A673 (cell line): ENCODE data around the gene SSX7. TPM values are rescaled to one million over a fixed set of nuclear protein-coding genes. Genes with fewer than 3 reads are reported as not detected.

Experiments
- BruUV-seq: library from RNA; stranded (reverse); fragments of 400-500 nt; replicated peaks from 2 replicates; lab custom pipeline; 2021; lab: Mats Ljungman, UMichigan
- CTCF ChIA-PET: fragments of 300-600 bp; sonication (Branson Sonifier 250); formaldehyde crosslinking; loops from one replicate; lab custom pipeline; 2022; ENCODE audit warnings: antibody characterized with exemption; lab: Charles Lee
- POLR2A ChIA-PET: fragments of 300-600 bp; sonication (Branson Sonifier 250); formaldehyde crosslinking; loops from one replicate; lab custom pipeline; 2022; ENCODE audit warnings: antibody characterized with exemption; ENCODE audit not compliant: low non-redundant PET; lab: Charles Lee
- DNase-seq: peaks from one replicate; pipeline ENCODE4 v3.0.0-alpha.2; 2015; ENCODE audit warnings: low spot score
- H3K27ac ChIP-seq: fragments of 200-600 bp; sonication (generic); 2 replicates; pipeline ENCODE4 v1.5.1; 2016; ENCODE audit warnings: mixed run types, low read depth, mild to moderate bottlenecking, mixed read lengths, antibody characterized with exemption, low read length; ENCODE audit not compliant: poor library complexity, severe bottlenecking
- H3K27me3 ChIP-seq: fragments of 200-600 bp; sonication (generic); replicated peaks from 2 replicates; pipeline ENCODE4 v1.6.1; 2017; ENCODE audit warnings: mixed run types, low read depth, mild to moderate bottlenecking, mixed read lengths, antibody characterized with exemption, low read length; ENCODE audit not compliant: insufficient read depth, poor library complexity
- H3K36me3 ChIP-seq: fragments of 200-600 bp; sonication (generic); 2 replicates; pipeline ENCODE4 v1.6.1; 2016; ENCODE audit warnings: mixed run types, mild to moderate bottlenecking, mixed read lengths, antibody characterized with exemption, low read length; ENCODE audit not compliant: insufficient read depth, poor library complexity, severe bottlenecking
- H3K4me1 ChIP-seq: fragments of 200-600 bp; sonication (generic); 2 replicates; pipeline ENCODE4 v1.6.1; 2017; ENCODE audit warnings: mixed run types, mild to moderate bottlenecking, mixed read lengths, antibody characterized with exemption, low read length; ENCODE audit not compliant: insufficient read depth, poor library complexity, severe bottlenecking
- H3K4me3 ChIP-seq: fragments of 200-600 bp; sonication (generic); 2 replicates; pipeline ENCODE4 v1.5.1; 2016; ENCODE audit warnings: low read depth, mixed run types, mild to moderate bottlenecking, mixed read lengths, low read length; ENCODE audit not compliant: poor library complexity, severe bottlenecking
- H3K9me3 ChIP-seq: fragments of 200-600 bp; sonication (generic); 2 replicates; pipeline ENCODE4 v1.6.1; 2016; ENCODE audit warnings: mixed run types, low read depth, mild to moderate bottlenecking, mixed read lengths, antibody characterized with exemption, low read length; ENCODE audit not compliant: poor library complexity, severe bottlenecking
- CTCF ChIP-seq: fragments of 300-800, 200-600 bp; sonication (generic); conservative IDR thresholded peaks from 2 replicates; pipeline ENCODE4 v1.5.1; 2017; ENCODE audit warnings: low read depth, mild to moderate bottlenecking, antibody characterized with exemption, low read length, moderate library complexity, mixed read lengths
- EZH2 ChIP-seq: fragments of 200-600 bp; sonication (generic); IDR thresholded peaks from 2 replicates; pipeline ENCODE4 v1.6.1; 2017; ENCODE audit warnings: borderline replicate concordance, low read depth, mild to moderate bottlenecking, mixed read lengths, antibody characterized with exemption, low read length; ENCODE audit not compliant: poor library complexity, severe bottlenecking
- intact Hi-C: fragments of 100-400 bp; cut with micrococcal nuclease; formaldehyde crosslinking; loops from one replicate; pipeline ENCODE4 v1.10.0; 2022; ENCODE audit not compliant: unreplicated experiment
- total RNA-seq: library from RNA; stranded (reverse); gene quantifications from 2 replicates; pipeline ENCODE4 v1.2.3, GENCODE V29; 2021

SSX7 gene
- total RNA-seq, 1 experiment from 2014 or later: 2.8 TPM

DNA sequence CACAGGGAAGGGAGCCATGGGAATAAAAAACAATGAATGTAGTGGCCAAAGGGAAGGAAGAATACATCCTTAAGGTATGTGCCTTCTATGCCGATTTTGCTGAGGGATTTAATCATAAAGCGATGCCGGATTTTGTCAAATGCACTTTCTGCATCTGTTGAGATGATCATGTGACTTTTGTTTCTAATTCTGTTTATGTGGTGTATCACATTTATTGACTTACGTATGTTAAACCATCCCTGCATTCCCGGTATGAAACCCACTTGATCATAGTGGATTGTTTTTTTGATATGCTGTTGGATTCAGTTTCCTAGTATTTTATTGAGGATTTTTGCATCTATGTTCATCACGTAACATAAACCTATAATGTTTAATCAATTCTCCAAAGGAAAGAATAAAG is 60.0 kb downstream of the SSX7 start:
- CTCF ChIA-PET: no interaction called here
- H3K9me3 ChIP-seq: no peaks in the 10 kb centered on the region
- no peaks in the 10 kb centered on the region for H3K4me1 ChIP-seq
- H3K4me3 ChIP-seq: no peak overlapping the region
- no TSS peak for BruUV-seq
- POLR2A ChIA-PET: no interaction called here
- no peak overlapping the region for H3K27ac ChIP-seq
- intact Hi-C loops: no loop called here
- no peaks in the 10 kb centered on the region for H3K36me3 ChIP-seq
- TF ChIP-seq CTCF (no peak), EZH2 (no peak)
- peaks cover 4% of the 10 kb centered on the region for H3K27me3 ChIP-seq
- DNase-seq: no peak

Other genes starting within 250 kb of the SSX7 start
- 36.9 and 52.5 TPM in 2 replicates for gene XAGE1A, start 159.1 kb downstream of the SSX7 start, total RNA-seq
- gene XAGE1B, start 137.8 kb downstream of the SSX7 start, total RNA-seq: 77.5 and 114 TPM in 2 replicates
- gene SSX2, start 52.3 kb upstream of the SSX7 start, total RNA-seq: 0.88 and 1.9 TPM in 2 replicates
- gene SSX2B, start 96.4 kb upstream of the SSX7 start, total RNA-seq: 0.37 and 1.6 TPM in 2 replicates
- not detected in 2 replicates for gene SPANXN5, start 142.5 kb upstream of the SSX7 start, total RNA-seq
- not detected in 2 replicates for gene XAGE5, start 156.4 kb upstream of the SSX7 start, total RNA-seq
- gene XAGE3, start 213.2 kb upstream of the SSX7 start, total RNA-seq: not detected in 2 replicates
- gene FAM156B, start 242.4 kb upstream of the SSX7 start, total RNA-seq: 18.3 and 21.8 TPM in 2 replicates